ENCODE results near the gene IL1B.
A peak's percentile ranks its signal among the peaks of the same experiment; 100 is the strongest.

IL1B gene

GRCh38 chr2:112803691-112804521, 32.7 kb downstream of the IL1B start:
- DNase-seq = no peak

GRCh38 chr2:112800881-112801583, 35.5 kb downstream of the IL1B start:
- DNase-seq = no peak

- peak; percentile 52 to 79 (median 62) for DNase-seq
Observed at GRCh38 chr2:112798979-112799975, 37.3 kb downstream of the IL1B start.

- DNase-seq = no peak
Observed at GRCh38 chr2:112796486-112796885, 40.1 kb downstream of the IL1B start.

GRCh38 chr2:112795774-112796173, 40.8 kb downstream of the IL1B start:
- DNase-seq = peak in 3 of 4 experiments; percentile 25 to 48 (median 31)

GRCh38 chr2:112794841-112795240, 41.7 kb downstream of the IL1B start:
- DNase-seq = no peak

GRCh38 chr2:112794131-112794733, 42.3 kb downstream of the IL1B start:
- peak; percentile 84 to 92 (median 88) for DNase-seq

GRCh38 chr2:112793449-112793978, 43.1 kb downstream of the IL1B start:
- DNase-seq = peak; percentile 68 to 93 (median 81)

GRCh38 chr2:112792419-112792818, 44.2 kb downstream of the IL1B start:
- no peak for DNase-seq

- DNase-seq = no peak
Observed at GRCh38 chr2:112791693-112792230, 44.8 kb downstream of the IL1B start.

GRCh38 chr2:112791019-112791418, 45.6 kb downstream of the IL1B start:
- DNase-seq = no peak

- no peak for DNase-seq
Observed at GRCh38 chr2:112790305-112790704, 46.3 kb downstream of the IL1B start.

GRCh38 chr2:112789186-112789585, 47.4 kb downstream of the IL1B start:
- no peak for DNase-seq

GRCh38 chr2:112788653-112789052, 47.9 kb downstream of the IL1B start:
- no peak for DNase-seq

- DNase-seq = peak; percentile 45 to 74 (median 59)
Observed at GRCh38 chr2:112787729-112788393, 48.7 kb downstream of the IL1B start.

GRCh38 chr2:112787294-112787693, 49.3 kb downstream of the IL1B start:
- no peak for DNase-seq

- DNase-seq = peak; percentile 62 to 83 (median 76)
Observed at GRCh38 chr2:112784199-112785189, 52.1 kb downstream of the IL1B start, which contains the start of gene IL1A. TSS of gene IL1A (minus strand) at chr2:112784493. CDS start at chr2:112783770, 723 bp downstream.

GRCh38 chr2:112783187-112783714, 53.3 kb downstream of the IL1B start:
- DNase-seq = no peak

GRCh38 chr2:112782234-112782799, 54.3 kb downstream of the IL1B start:
- no peak for DNase-seq

All from suppressor macrophage (primary cell).